Heart left ventricle (tissue), 16 donors: ENCODE data around the gene APC2. TPM values are rescaled to one million over a fixed set of nuclear protein-coding genes. Genes with fewer than 3 reads are reported as not detected.

ENCODE experiments used
- ATAC-seq, 4 donors: fragments of 200-7000 bp; cut with Tn5 transposase; one replicate each; pipeline ENCODE4 v1.9.1; 2020 to 2022; ENCODE audit warnings: moderate library complexity in 4 of 4, mild to moderate bottlenecking in 3 of 4, moderate number of reproducible peaks in 1 of 4
- DNase-seq, 5 donors: peaks; one replicate each; pipeline ENCODE4 v3.0.0-alpha.2; 2020
- H3K27ac ChIP-seq, 12 donors: fragments of 200-600 bp; sonication (generic) in 4 of 12; one replicate each; pipeline versions ENCODE4 v1.5.0 to v1.8.0; 2016 to 2022; ENCODE audit warnings: mild to moderate bottlenecking in 2 of 12
- H3K27me3 ChIP-seq, 9 donors: fragments of 200-600 bp; sonication (generic) in 2 of 9; one replicate each; pipeline versions ENCODE4 v1.5.1 to v1.8.0; 2016 to 2022; ENCODE audit warnings: mild to moderate bottlenecking in 3 of 9
- H3K36me3 ChIP-seq, 9 donors: fragments of 200-600 bp; sonication (generic) in 2 of 9; one replicate each; pipeline versions ENCODE4 v1.5.0 to v1.8.0; 2018 to 2022; ENCODE audit warnings: mild to moderate bottlenecking in 2 of 9
- H3K4me1 ChIP-seq, 12 donors: fragments of 200-600 bp; sonication (generic) in 4 of 12; one replicate each; pipeline versions ENCODE4 v1.5.0 to v1.8.0; 2016 to 2022; ENCODE audit warnings: mild to moderate bottlenecking in 3 of 12
- H3K4me3 ChIP-seq, 12 donors: fragments of 200-600 bp; sonication (generic) in 4 of 12; one replicate each; pipeline versions ENCODE4 v1.5.0 to v1.8.0; 2017 to 2022; ENCODE audit warnings: mild to moderate bottlenecking in 9 of 12, moderate library complexity in 4 of 12
- H3K9me3 ChIP-seq, 12 donors: fragments of 200-600 bp; sonication (generic) in 4 of 12; one replicate each; pipeline versions ENCODE4 v1.5.0 to v1.8.0; 2016 to 2022; ENCODE audit warnings: mild to moderate bottlenecking in 1 of 12
- POLR2A ChIP-seq, 2 donors: fragments of 450-650 bp; IDR thresholded peaks; one replicate each; pipeline ENCODE4 v1.6.1; 2017; ENCODE audit warnings: antibody characterized with exemption in 2 of 2, mild to moderate bottlenecking in 2 of 2, moderate library complexity in 2 of 2
- WGBS, 4 donors: extraction: QIAGEN DNeasy Blood & Tissue Kit in 2 of 4; methylation state at CpG; one replicate each; pipeline versions ENCODE4 v1.1.5 to v1.1.7; 2013 to 2018; 5-methylcytosine and 5-hydroxymethylcytosine counted together
- intact Hi-C, 10 donors: fragments of 100-400 bp; cut with DNase I; formaldehyde crosslinking; loops; one replicate each; pipeline versions ENCODE4 v1.11.1 to v1.14.2; 2022
- polyA plus RNA-seq, 2 donors: library from polyadenylated mRNA; stranded (reverse); fragments of 200-250 nt; gene quantifications; one replicate each; pipeline ENCODE4 v1.2.3, GENCODE V29; 2013
- total RNA-seq, 9 donors: library from RNA; depleted of rRNA in 2 of 9; stranded (reverse); fragments of >200 nt in 2 of 9; fragmentation: NEBNext Ultra II Directional in 3 of 9; extraction: Animal tissue kit (Norgen Biotek cat#: 25700) in 3 of 9; gene quantifications; one replicate each; pipeline versions ENCODE4 v1.1.0 to v1.2.4, GENCODE V29; 2016 to 2023
- TF ChIP-seq, protein P1 (sequence below), 12 donors: fragments of 200-600 bp; sonication (generic) in 4 of 12; IDR thresholded peaks; one replicate each; pipeline versions ENCODE4 v1.5.0 to v1.8.0; 2018 to 2022; ENCODE audit warnings: antibody characterized with exemption in 12 of 12, mild to moderate bottlenecking in 5 of 12
- donor health status: ischemic (EF 13 %, LVEDD 7.1; RV severe dilation, severe dysfunction).
- donor health status: healthy with polysubstance abuse.
- donor health status: DM: no; HTN: yes; CAD: no.
- donor health status: DM: no; HTN: no; CAD: no.
- donor health status: ischemic (EF 25% LVEDD 6.9; RV normal size, moderate dysfunction).
- donor health status: ischemic (EF 25% LVEDD 5.7; RV mildly dilated, moderate dysfunction).
- donor health status: healthy.
- donor health status: DM: yes; HTN: yes; CAD: no.
- donor health status: ischemic (EF 35%, LVEDD 5.7; RV mildly dilated, moderate dysfunction).
- donor health status: nonischemic (EF 11% LVEDD 7.7; RV severe dilation, severe dysfunction).
- donor health status: DM: yes; HTN: yes; CAD: no.
- donor health status: PGD.
- donor health status: ischemic (EF 29% LVEDD 5.4; RV normal size, mild dysfunction).
- donor health status: nonischemic (EF 23%, LVEDD 6.1; RV moderate dilation, normal function).

APC2 gene
- total and polyA plus RNA-seq, 11 donors, result 0.04 to 0.72 (median 0.11) TPM; not detected in 1

DNA sequence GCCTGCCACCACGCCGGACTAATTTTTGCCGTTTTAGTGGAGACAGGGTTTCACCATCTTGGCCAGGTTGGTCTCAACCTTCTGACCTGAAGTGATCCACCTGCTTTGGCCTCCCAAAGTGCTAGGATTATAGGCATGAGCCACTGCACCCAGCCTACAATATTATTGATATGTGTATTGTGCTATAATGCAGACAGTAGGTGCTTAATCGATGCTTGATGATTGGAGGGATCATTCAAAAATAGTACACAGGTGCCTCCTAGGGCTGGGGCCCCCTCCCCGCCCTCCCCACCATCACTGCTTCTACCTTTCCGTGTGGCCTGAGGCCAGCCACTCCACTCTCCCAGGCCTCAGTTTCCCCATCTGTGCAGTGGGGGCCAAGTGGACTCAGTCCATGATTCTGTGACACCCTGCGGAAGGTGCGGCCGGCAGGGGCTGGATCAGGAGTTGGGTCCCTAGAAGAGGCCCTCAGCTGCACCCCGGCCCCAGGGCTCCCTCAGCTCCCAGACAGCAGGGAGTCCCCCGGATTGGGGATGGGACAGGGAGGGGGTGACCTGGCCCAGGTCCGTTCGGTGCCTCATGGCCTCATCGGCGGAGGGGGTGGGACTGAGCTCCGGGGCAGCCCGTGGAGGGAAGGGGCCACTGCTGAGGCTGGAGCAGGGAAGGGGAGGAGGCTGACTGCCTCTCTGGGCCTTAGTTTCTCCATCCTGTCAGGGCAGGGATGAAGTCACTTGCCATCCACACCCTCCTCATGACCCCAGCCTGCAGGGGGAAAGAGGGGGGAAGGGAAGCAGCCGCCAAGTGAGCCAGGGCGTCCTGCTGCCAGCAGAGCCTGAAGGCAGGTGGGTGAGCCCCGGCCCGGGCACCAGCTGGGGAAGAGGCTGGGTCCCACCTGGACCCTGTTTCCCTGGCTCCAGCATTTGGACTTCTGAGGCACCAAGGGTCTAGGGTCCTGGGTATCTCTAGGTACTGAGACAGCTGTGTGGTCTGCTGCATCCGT is 61.7 kb downstream of the APC2 start:
- Histone ChIP-seq H3K36me3 (peaks cover 0 to 6% (median 0%) of the 10 kb centered on the region in 9 donors), H3K27me3 (peaks cover 0 to 35% (median 5%) of the 10 kb centered on the region in 9 donors), H3K4me1 (peaks cover 0 to 59% (median 15%) of the 10 kb centered on the region in 12 donors), H3K27ac (peak overlapping the region in 9 of 12 donors; percentile 84 to 97 (median 90)), H3K4me3 (peak overlapping the region in 10 of 12 donors; percentile 51 to 83 (median 62)), H3K9me3 (peaks cover 0 to 6% (median 0%) of the 10 kb centered on the region in 12 donors)
- intact Hi-C loops, result loop anchor here in 2 of 10 donors (5.0 to 10.0 kb wide), 2 partner anchors 64 to 237 kb away; partner anchors contain the start of gene FAM174C (in 1 of the 2)
- TF ChIP-seq POLR2A (IDR thresholded peaks at IDR 0.05), result no peak
- TF ChIP-seq, protein P1, sequence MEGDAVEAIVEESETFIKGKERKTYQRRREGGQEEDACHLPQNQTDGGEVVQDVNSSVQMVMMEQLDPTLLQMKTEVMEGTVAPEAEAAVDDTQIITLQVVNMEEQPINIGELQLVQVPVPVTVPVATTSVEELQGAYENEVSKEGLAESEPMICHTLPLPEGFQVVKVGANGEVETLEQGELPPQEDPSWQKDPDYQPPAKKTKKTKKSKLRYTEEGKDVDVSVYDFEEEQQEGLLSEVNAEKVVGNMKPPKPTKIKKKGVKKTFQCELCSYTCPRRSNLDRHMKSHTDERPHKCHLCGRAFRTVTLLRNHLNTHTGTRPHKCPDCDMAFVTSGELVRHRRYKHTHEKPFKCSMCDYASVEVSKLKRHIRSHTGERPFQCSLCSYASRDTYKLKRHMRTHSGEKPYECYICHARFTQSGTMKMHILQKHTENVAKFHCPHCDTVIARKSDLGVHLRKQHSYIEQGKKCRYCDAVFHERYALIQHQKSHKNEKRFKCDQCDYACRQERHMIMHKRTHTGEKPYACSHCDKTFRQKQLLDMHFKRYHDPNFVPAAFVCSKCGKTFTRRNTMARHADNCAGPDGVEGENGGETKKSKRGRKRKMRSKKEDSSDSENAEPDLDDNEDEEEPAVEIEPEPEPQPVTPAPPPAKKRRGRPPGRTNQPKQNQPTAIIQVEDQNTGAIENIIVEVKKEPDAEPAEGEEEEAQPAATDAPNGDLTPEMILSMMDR (IDR thresholded peaks at IDR 0.05), result no peak
- ATAC-seq (no peak), DNase-seq (no peak)
- WGBS, 4 donors, result 50 to 67% (median 55%) methylated on average over 17 to 22 of the region's 22 CpGs

DNA sequence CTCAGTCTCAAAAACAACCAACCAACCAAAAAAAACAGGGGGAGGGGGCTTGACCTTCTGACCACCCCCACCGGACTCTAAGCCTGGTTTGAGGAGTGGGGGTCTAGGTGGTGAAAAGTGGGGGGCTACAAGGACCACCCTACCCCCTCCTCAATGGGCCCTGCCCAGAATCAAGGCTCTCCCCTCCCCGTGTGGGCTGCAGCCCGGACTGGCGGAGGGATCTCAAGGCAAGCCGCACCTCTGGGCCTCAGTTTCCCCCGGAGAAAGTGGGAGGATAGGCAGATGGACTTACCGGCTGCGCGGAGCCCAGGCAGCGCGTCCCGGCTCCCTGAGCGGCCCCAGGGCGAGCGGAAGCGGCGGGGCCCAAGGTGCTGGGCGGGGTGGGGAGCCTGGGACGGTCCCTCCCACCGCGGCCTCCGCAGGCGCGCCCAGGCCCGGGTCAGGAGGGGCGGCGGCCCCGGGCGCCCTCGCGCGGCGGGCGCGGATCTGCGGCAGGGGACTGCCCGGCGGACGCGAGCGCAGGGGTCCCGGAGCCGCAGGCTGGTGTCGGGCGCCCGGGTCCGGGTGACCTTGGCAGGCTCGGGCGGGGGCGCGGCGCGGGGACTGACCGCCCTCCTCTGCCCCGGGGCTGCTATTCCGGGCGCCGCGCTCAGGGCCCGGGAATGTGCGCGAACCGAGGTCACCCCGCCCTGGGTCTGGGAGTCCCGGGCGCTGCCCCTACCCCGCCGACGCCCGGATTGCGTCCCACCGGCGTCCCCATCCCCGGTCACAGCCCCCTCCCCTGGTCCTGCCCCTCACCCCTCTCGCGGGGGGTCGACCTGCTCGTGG is 63.0 kb downstream of the APC2 start, which contains the start of gene ADAMTSL5:
Gene ADAMTSL5 (minus strand): TSS at position 349 of the 828 bp plus-strand sequence. CDS start 2,076 bp downstream, outside the sequence.
- Histone ChIP-seq H3K36me3 (peaks cover 0 to 6% (median 0%) of the 10 kb centered on the region in 9 donors), H3K4me3 (peak within 1 kb of the TSS; percentile 50 to 83 (median 60)), H3K4me1 (peaks cover 0 to 47% (median 8%) of the 10 kb centered on the region in 12 donors), H3K27me3 (peaks cover 0 to 35% (median 5%) of the 10 kb centered on the region in 9 donors), H3K9me3 (peaks cover 0 to 6% (median 0%) of the 10 kb centered on the region in 12 donors), H3K27ac (peak within 1 kb of the TSS; percentile 74 to 97 (median 88))
- ATAC-seq, result peak; percentile 27 to 75 (median 64)
- WGBS, 4 donors, result 2 to 6% (median 3%) methylated on average over 30 to 78 of the region's 78 CpGs
- TF ChIP-seq, protein P1 (IDR thresholded peaks at IDR 0.05), result peak in 4 of 12 donors; percentile 13 to 32 (median 20)
- TF ChIP-seq POLR2A (IDR thresholded peaks at IDR 0.05), result peak in 1 of 2 donors; percentile 57
- intact Hi-C loops, result loop anchor here in 2 of 10 donors (5.0 to 10.0 kb wide), 2 partner anchors 66 to 238 kb away; partner anchors contain the start of gene FAM174C (in 1 of the 2)
- peak; percentile 69 to 82 (median 78) for DNase-seq

DNA sequence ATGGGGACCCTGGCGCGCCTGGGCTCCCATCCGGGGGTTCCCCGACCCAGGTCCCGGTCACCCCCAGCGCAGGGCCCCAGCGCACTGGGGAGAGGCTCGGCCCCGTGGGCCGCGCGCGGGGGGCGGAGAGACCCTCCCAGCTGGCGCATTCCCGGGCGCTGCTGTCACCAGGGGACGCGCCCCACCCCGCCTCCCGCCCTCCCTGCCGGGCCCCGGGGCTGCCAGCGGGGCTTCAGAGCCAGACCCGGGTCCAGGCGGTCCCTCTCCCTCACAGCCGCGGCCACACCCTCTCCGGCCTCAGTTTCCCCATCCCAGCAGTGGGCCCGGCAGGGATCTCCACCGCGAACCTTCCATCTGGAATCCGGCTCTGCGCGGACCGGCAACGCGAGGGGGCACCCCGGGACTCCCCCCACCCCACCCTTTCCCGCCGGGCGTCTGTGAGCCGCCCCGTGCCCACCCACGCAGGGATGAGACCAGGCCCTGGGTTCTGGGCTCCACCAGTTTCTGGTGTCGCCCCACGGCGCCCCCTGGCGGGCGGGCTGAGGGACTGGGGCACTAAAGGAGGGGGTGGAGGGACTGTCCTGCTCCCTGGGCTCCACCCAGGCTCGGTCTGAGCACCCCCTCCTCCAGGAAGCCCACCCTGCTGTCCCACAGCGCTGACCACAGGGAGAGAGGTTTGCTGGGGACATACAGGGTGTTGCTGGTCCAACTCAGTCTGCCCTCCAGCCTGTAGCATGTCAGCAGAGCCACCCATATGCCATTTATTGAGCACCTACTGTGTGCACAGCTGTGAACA is 63.8 kb downstream of the APC2 start:
- intact Hi-C loops, result loop anchor here in 2 of 10 donors (5.0 to 10.0 kb wide), 2 partner anchors 66 to 239 kb away; partner anchors contain the start of gene FAM174C (in 1 of the 2)
- WGBS, 4 donors, result 4 to 5% (median 4%) methylated on average over 5 to 52 of the region's 52 CpGs
- H3K27me3 ChIP-seq, result peaks cover 0 to 35% (median 5%) of the 10 kb centered on the region in 9 donors
- H3K36me3 ChIP-seq, result peaks cover 0 to 6% (median 0%) of the 10 kb centered on the region in 9 donors
- peak overlapping the region; percentile 50 to 83 (median 60) for H3K4me3 ChIP-seq
- TF ChIP-seq POLR2A (IDR thresholded peaks at IDR 0.05), result no peak
- TF ChIP-seq, protein P1 (IDR thresholded peaks at IDR 0.05), result peak in 11 of 12 donors; percentile 37 to 64 (median 61)
- DNase-seq (peak in 3 of 5 donors; percentile 56 to 84 (median 72)), ATAC-seq (peak; percentile 19 to 60 (median 38))
- peak overlapping the region; percentile 62 to 97 (median 88) for H3K27ac ChIP-seq
- H3K4me1 ChIP-seq, result peaks cover 0 to 40% (median 7%) of the 10 kb centered on the region in 12 donors
- peaks cover 0 to under 1% (median 0%) of the 10 kb centered on the region in 12 donors for H3K9me3 ChIP-seq
